Suprapubic skin (tissue), 4 donors: ENCODE measurements around the gene RCOR1. TPM values are rescaled to one million over a fixed set of nuclear protein-coding genes. Genes with fewer than 3 reads are reported as not detected.

Source experiments
- DNase-seq, 2 donors: peaks; one replicate each; pipeline ENCODE4 v3.0.0-alpha.2; 2019; ENCODE audit warnings: low spot score in 2 of 2
- H3K27ac ChIP-seq: fragments of 200-600 bp; sonication (generic); one replicate; pipeline ENCODE4 v1.5.1; 2019
- H3K27me3 ChIP-seq: fragments of 200-600 bp; sonication (generic); one replicate; pipeline ENCODE4 v1.5.1; 2019
- H3K36me3 ChIP-seq: fragments of 200-600 bp; sonication (generic); one replicate; pipeline ENCODE4 v1.5.1; 2019
- H3K4me1 ChIP-seq: fragments of 200-600 bp; sonication (generic); one replicate; pipeline ENCODE4 v1.5.1; 2019
- H3K4me3 ChIP-seq: fragments of 200-600 bp; sonication (generic); one replicate; pipeline ENCODE4 v1.5.1; 2019; ENCODE audit warnings: mild to moderate bottlenecking
- H3K9me3 ChIP-seq: fragments of 200-600 bp; sonication (generic); one replicate; pipeline ENCODE4 v1.5.1; 2019
- EP300 ChIP-seq: sonication (generic); formaldehyde crosslinking; IDR thresholded peaks from one replicate; pipeline ENCODE4 v1.6.1; 2017; ENCODE audit warnings: antibody characterized with exemption
- POLR2A ChIP-seq, 2 donors: fragments of 450-650 bp; IDR thresholded peaks; one replicate each; pipeline ENCODE4 v1.6.1; 2017; ENCODE audit warnings: antibody characterized with exemption in 2 of 2, mild to moderate bottlenecking in 2 of 2, moderate library complexity in 2 of 2
- POLR2AphosphoS5 ChIP-seq, 3 donors: sonication (generic); formaldehyde crosslinking; IDR thresholded peaks; one replicate each; pipeline ENCODE4 v1.6.1; 2017; ENCODE audit warnings: antibody characterized with exemption in 3 of 3
- WGBS: methylation state at CpG from one replicate; pipeline ENCODE4 v1.1.5; 2018; 5-methylcytosine and 5-hydroxymethylcytosine counted together
- total RNA-seq, 4 donors: library from RNA; depleted of rRNA; stranded (reverse); fragments of >200 nt; gene quantifications; one replicate each; pipeline ENCODE4 v1.1.0, GENCODE V29; 2016
- TF ChIP-seq, protein P1 (sequence below), 2 donors: fragments of 200-600 bp in 1 of 2; fragments of 450-650 bp in 1 of 2; sonication (generic) in 1 of 2; IDR thresholded peaks; one replicate each; pipeline ENCODE4 v1.5.1; 2016 to 2019; ENCODE audit warnings: antibody characterized with exemption in 2 of 2, mild to moderate bottlenecking in 1 of 2, moderate library complexity in 1 of 2

The RCOR1 gene
- total RNA-seq, 4 donors from 2014 or later, result 20.6 to 27.7 (median 24.8) TPM

DNA sequence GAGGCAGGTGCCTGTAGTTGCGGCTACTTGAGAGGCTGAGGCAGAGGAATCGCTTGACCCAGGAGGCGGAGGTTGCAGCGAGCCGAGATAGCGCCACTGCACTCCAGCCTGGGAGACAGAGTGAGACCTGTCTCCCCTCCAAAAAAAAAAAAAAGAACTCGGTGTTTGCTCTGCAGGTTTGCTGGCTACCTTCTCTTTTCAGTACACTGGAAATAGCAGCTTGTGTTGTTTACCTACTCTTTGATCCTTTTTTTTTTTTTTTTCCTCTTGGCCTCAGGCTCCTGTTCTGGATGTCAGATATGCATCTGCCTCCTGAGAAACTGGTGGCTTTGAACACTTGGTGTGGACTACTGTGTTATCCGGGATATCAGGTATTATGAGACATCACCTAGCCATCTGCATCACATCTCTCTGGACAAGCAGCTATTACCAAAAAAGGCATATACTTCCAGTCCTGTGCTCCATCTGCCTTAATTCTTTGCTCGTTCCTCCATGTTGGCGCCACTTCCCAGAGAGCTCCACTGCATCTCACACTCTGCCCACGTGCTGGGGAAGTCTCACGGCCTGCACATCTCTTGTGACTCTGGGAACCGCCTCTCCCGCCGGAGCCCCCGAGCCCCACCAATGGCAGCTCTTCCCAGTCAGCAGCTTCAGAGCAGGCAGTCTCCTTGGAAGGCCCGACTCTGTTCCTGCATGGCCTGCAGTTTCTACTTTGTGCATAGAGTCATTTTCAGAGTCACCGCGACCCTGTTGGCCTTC, 133.9 kb downstream of the RCOR1 start:
- no peak for DNase-seq
- Histone ChIP-seq H3K27ac (no peak overlapping the region), H3K9me3 (no peaks in the 10 kb centered on the region), H3K36me3 (peaks cover 71% of the 10 kb centered on the region), H3K4me1 (no peaks in the 10 kb centered on the region), H3K4me3 (no peak overlapping the region), H3K27me3 (no peaks in the 10 kb centered on the region)
- 84% methylated on average over 19 of the region's 19 CpGs for WGBS
- TF ChIP-seq POLR2A (IDR thresholded peaks at IDR 0.05) (no peak), POLR2AphosphoS5 (IDR thresholded peaks at IDR 0.05) (no peak), EP300 (no peak)
- TF ChIP-seq, protein P1, sequence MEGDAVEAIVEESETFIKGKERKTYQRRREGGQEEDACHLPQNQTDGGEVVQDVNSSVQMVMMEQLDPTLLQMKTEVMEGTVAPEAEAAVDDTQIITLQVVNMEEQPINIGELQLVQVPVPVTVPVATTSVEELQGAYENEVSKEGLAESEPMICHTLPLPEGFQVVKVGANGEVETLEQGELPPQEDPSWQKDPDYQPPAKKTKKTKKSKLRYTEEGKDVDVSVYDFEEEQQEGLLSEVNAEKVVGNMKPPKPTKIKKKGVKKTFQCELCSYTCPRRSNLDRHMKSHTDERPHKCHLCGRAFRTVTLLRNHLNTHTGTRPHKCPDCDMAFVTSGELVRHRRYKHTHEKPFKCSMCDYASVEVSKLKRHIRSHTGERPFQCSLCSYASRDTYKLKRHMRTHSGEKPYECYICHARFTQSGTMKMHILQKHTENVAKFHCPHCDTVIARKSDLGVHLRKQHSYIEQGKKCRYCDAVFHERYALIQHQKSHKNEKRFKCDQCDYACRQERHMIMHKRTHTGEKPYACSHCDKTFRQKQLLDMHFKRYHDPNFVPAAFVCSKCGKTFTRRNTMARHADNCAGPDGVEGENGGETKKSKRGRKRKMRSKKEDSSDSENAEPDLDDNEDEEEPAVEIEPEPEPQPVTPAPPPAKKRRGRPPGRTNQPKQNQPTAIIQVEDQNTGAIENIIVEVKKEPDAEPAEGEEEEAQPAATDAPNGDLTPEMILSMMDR (IDR thresholded peaks at IDR 0.05), result no peak

DNA sequence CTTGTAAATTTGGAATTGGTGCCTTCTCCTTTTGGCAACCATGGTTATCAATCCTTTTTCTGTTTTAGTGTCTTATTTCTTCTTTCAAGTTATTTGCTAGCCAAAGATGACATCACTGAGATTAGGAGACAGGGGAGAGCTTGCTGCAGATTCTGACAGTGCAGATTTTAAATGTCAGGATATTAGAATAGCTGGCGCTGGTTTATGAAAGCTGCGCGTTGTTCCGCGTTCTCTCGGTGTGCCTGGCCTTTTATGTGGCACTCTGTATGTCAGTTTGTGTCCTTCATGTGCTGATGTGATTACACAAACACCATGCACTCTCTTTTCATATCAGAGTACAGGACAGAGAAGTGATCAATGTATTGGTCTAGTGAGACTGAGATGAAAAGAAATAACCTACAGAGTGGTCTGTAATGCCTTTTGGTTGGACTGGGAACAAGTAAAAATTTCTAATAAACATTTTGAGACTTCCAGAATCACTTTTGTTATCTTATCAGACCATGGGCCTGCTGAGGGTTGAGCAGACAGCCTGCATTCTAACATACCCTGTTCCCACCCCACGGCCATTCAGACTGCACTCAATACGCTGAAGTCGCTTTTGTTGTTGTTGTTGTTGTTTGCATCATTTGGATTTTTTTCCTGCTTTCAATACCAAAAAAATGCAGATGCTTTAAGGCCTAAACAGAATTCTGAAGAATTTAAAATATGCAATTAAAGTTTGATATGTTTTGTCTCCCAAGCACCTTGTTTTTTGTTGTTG, 135.1 kb downstream of the RCOR1 start:
- H3K27ac ChIP-seq, result no peak overlapping the region
- TF ChIP-seq POLR2A (IDR thresholded peaks at IDR 0.05), result no peak
- TF ChIP-seq EP300, result no peak
- TF ChIP-seq POLR2AphosphoS5 (IDR thresholded peaks at IDR 0.05), result no peak
- TF ChIP-seq, protein P1 (IDR thresholded peaks at IDR 0.05), result no peak
- no peaks in the 10 kb centered on the region for H3K27me3 ChIP-seq
- H3K4me1 ChIP-seq, result no peaks in the 10 kb centered on the region
- no peak for DNase-seq
- 94% methylated on average over 9 of the region's 9 CpGs for WGBS
- H3K4me3 ChIP-seq, result no peak overlapping the region
- H3K9me3 ChIP-seq, result no peaks in the 10 kb centered on the region
- peaks cover 60% of the 10 kb centered on the region for H3K36me3 ChIP-seq

DNA sequence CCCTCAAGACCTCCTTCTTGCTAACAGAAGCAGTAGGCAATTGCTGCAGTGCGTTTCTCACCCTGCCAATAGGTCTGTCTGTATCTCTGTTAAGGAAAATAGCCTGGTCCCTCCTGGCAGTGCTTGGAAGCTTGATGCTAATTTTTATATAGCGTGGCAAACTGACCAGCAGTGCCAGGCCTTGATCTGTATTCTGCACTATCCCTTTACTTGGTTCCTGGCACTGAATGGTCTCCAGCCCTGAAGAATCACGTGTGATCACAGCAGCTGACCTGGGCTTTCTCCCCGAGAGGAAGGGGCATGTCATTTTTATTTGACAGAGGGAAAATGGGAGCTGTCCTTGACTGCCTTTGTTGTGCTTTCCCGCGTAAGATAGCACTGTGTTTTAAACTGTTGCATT, 136.1 kb downstream of the RCOR1 start:
- Histone ChIP-seq H3K27me3 (no peaks in the 10 kb centered on the region), H3K4me1 (no peaks in the 10 kb centered on the region), H3K4me3 (no peak overlapping the region), H3K36me3 (peaks cover 57% of the 10 kb centered on the region), H3K9me3 (no peaks in the 10 kb centered on the region), H3K27ac (no peak overlapping the region)
- no peak for DNase-seq
- no peak for TF ChIP-seq POLR2AphosphoS5 (IDR thresholded peaks at IDR 0.05)
- WGBS, result 93% methylated on average over 6 of the region's 6 CpGs

DNA sequence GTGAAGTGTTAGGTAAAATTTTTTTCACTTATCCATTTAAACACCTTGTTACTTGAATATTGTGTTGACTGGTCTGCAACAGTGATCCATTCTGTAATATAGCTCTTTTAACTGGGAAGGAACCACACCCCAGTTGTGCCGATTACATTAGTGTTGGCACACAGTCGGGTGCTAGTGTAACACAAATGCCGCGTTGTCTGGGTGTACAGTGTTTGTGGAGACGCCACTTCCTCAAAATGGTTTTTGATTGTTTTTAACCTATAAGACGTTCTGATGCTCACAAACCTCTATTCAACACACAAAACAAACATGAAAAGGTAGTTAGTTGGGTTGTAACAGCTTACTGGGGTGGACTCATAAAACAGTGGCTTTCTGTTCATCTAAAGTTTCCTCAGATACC, 136.8 kb downstream of the RCOR1 start:
- WGBS, result 81% methylated on average over 6 of the region's 6 CpGs
- H3K4me1 ChIP-seq, result no peaks in the 10 kb centered on the region
- H3K27ac ChIP-seq, result no peak overlapping the region
- no peaks in the 10 kb centered on the region for H3K27me3 ChIP-seq
- H3K36me3 ChIP-seq, result peaks cover 58% of the 10 kb centered on the region
- H3K4me3 ChIP-seq, result no peak overlapping the region
- DNase-seq, result no peak
- no peaks in the 10 kb centered on the region for H3K9me3 ChIP-seq
- TF ChIP-seq, protein P1 (IDR thresholded peaks at IDR 0.05), result no peak

DNA sequence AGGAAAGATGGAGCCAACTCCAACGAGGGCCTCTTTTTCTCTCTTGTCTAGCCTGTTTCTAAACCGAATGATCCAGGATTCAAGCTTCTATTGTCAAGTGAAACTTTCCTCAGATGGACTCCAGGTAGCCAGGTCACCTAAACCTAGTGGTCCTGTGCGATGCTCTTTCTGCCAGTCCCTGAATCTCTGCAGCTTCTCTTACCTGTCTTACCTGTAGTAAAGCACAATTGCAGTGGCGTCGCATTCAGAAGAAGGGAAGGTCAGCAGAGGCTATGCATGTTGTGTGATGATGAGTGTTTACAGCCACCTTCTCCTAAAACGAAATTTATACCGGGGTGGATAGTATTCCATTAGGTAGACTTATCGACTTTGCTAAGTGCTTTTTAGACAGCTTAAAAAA, 137.4 kb downstream of the RCOR1 start:
- H3K4me3 ChIP-seq, result no peak overlapping the region

More for the DNA sequence above, 137.4 kb downstream of the RCOR1 start:
- Histone ChIP-seq H3K27me3 (no peaks in the 10 kb centered on the region), H3K36me3 (peaks cover 53% of the 10 kb centered on the region), H3K27ac (no peak overlapping the region), H3K4me1 (no peaks in the 10 kb centered on the region), H3K9me3 (no peaks in the 10 kb centered on the region)
- no peak for DNase-seq
- TF ChIP-seq, protein P1 (IDR thresholded peaks at IDR 0.05), result no peak
- TF ChIP-seq POLR2A (IDR thresholded peaks at IDR 0.05) (no peak), EP300 (no peak)
- WGBS, result 93% methylated on average over 8 of the region's 8 CpGs
